Measurements from ENCODE around the gene TTC3. TPM values are rescaled to one million over a fixed set of nuclear protein-coding genes. Genes with fewer than 3 reads are reported as not detected.

Gene TTC3
- total RNA-seq, 3 donors from 2014 or later, result 179 to 269 (median 249) TPM

- DNase-seq (ENCODE audit: low spot score in 2 of 2), result no peak
- Histone ChIP-seq H3K9me3 (peaks cover 0 to 11% of the 10 kb centered on the region in 2 donors), H3K4me1 (no peaks in the 10 kb centered on the region), H3K27me3 (no peaks in the 10 kb centered on the region), H3K4me3 (no peak overlapping the region), H3K36me3 (no peaks in the 10 kb centered on the region), H3K27ac (no peak overlapping the region)
- TF ChIP-seq POLR2AphosphoS5 (IDR thresholded peaks at IDR 0.05), result no peak
- intact Hi-C loops (cut with DNase I; ENCODE audit: low total_unique reads), result no loop called here
Measured at GRCh38 chr21:37082375-37082774, 9.3 kb downstream of the TTC3 start.

- Histone ChIP-seq H3K4me1 (no peaks in the 10 kb centered on the region), H3K27me3 (no peaks in the 10 kb centered on the region), H3K27ac (no peak overlapping the region), H3K36me3 (no peaks in the 10 kb centered on the region), H3K9me3 (peaks cover 0 to 11% of the 10 kb centered on the region in 2 donors), H3K4me3 (no peak overlapping the region)
- TF ChIP-seq POLR2AphosphoS5 (IDR thresholded peaks at IDR 0.05) (no peak), POLR2A (IDR thresholded peaks at IDR 0.05) (no peak), CTCF (IDR thresholded peaks at IDR 0.05) (no peak)
- DNase-seq (ENCODE audit: low spot score in 2 of 2), result no peak
- intact Hi-C loops (cut with DNase I; ENCODE audit: low total_unique reads), result no loop called here
Measured at GRCh38 chr21:37082856-37083528, 9.9 kb downstream of the TTC3 start.

GRCh38 chr21:37085726-37086125, 12.7 kb downstream of the TTC3 start:
- H3K27ac ChIP-seq, result no peak overlapping the region
- no peak overlapping the region for H3K4me3 ChIP-seq
- H3K36me3 ChIP-seq, result no peaks in the 10 kb centered on the region
- no peaks in the 10 kb centered on the region for H3K4me1 ChIP-seq
- no peak for DNase-seq (ENCODE audit: low spot score in 2 of 2)
- no peaks in the 10 kb centered on the region for H3K9me3 ChIP-seq
- no peaks in the 10 kb centered on the region for H3K27me3 ChIP-seq
- TF ChIP-seq POLR2A (IDR thresholded peaks at IDR 0.05), result no peak
- TF ChIP-seq POLR2AphosphoS5 (IDR thresholded peaks at IDR 0.05), result no peak
- TF ChIP-seq CTCF (IDR thresholded peaks at IDR 0.05), result no peak
- intact Hi-C loops (cut with DNase I; ENCODE audit: low total_unique reads), result no loop called here

- Histone ChIP-seq H3K36me3 (no peaks in the 10 kb centered on the region), H3K4me1 (no peaks in the 10 kb centered on the region), H3K4me3 (no peak overlapping the region), H3K27me3 (no peaks in the 10 kb centered on the region), H3K27ac (no peak overlapping the region), H3K9me3 (no peaks in the 10 kb centered on the region)
- no peak for DNase-seq (ENCODE audit: low spot score in 2 of 2)
- intact Hi-C loops (cut with DNase I; ENCODE audit: low total_unique reads), result no loop called here
- no peak for TF ChIP-seq POLR2A (IDR thresholded peaks at IDR 0.05)
Measured at GRCh38 chr21:37087188-37087587, 14.1 kb downstream of the TTC3 start.

GRCh38 chr21:37088186-37088735, 15.2 kb downstream of the TTC3 start:
- Histone ChIP-seq H3K4me1 (no peaks in the 10 kb centered on the region), H3K27me3 (no peaks in the 10 kb centered on the region), H3K27ac (no peak overlapping the region), H3K9me3 (no peaks in the 10 kb centered on the region), H3K36me3 (no peaks in the 10 kb centered on the region), H3K4me3 (no peak overlapping the region)
- no peak for DNase-seq (ENCODE audit: low spot score in 2 of 2)
- intact Hi-C loops (cut with DNase I; ENCODE audit: low total_unique reads), result no loop called here
- TF ChIP-seq POLR2AphosphoS5 (IDR thresholded peaks at IDR 0.05) (no peak), POLR2A (IDR thresholded peaks at IDR 0.05) (no peak), CTCF (IDR thresholded peaks at IDR 0.05) (no peak)

- DNase-seq (ENCODE audit: low spot score in 2 of 2), result no peak
- no peak overlapping the region for H3K27ac ChIP-seq
- no peak overlapping the region for H3K4me3 ChIP-seq
- intact Hi-C loops (cut with DNase I; ENCODE audit: low total_unique reads), result no loop called here
- no peaks in the 10 kb centered on the region for H3K9me3 ChIP-seq
- no peaks in the 10 kb centered on the region for H3K27me3 ChIP-seq
- no peaks in the 10 kb centered on the region for H3K4me1 ChIP-seq
- TF ChIP-seq POLR2AphosphoS5 (IDR thresholded peaks at IDR 0.05) (no peak), CTCF (IDR thresholded peaks at IDR 0.05) (no peak), POLR2A (IDR thresholded peaks at IDR 0.05) (no peak)
- peaks cover 6% of the 10 kb centered on the region for H3K36me3 ChIP-seq
Measured at GRCh38 chr21:37093977-37094376, 20.9 kb downstream of the TTC3 start.
